Epidermal melanocyte (primary cell): ENCODE results near the gene SURF2.

ENCODE experiments used
- DNase-seq: peaks from one replicate; pipeline ENCODE4 v3.0.0; 2011; ENCODE audit warnings: low spot score; ENCODE audit not compliant: insufficient read length

The SURF2 gene

GRCh38 chr9:133335924-133336811 lies 20.2 kb upstream of the SURF2 start, which contains the start of gene SURF6:
TSS of gene SURF6 (minus strand) at chr9:133336188. CDS start at chr9:133336132, 56 bp downstream.
- peak; percentile 84 for DNase-seq

- DNase-seq, result no peak
Measured at GRCh38 chr9:133339641-133340040, 16.7 kb upstream of the SURF2 start.

GRCh38 chr9:133340256-133340655 lies 16.1 kb upstream of the SURF2 start:
- DNase-seq, result no peak

- DNase-seq, result no peak
Measured at GRCh38 chr9:133340916-133341315, 15.4 kb upstream of the SURF2 start.

GRCh38 chr9:133341369-133342068 lies 14.8 kb upstream of the SURF2 start:
- no peak for DNase-seq

GRCh38 chr9:133342069-133342406 lies 14.3 kb upstream of the SURF2 start:
- DNase-seq, result no peak

GRCh38 chr9:133342570-133342969 lies 13.8 kb upstream of the SURF2 start:
- DNase-seq, result no peak

- DNase-seq, result no peak
Measured at GRCh38 chr9:133344071-133344470, 12.3 kb upstream of the SURF2 start.

GRCh38 chr9:133344979-133345378 lies 11.4 kb upstream of the SURF2 start:
- DNase-seq, result no peak

GRCh38 chr9:133345596-133345995 lies 10.8 kb upstream of the SURF2 start:
- DNase-seq, result no peak

GRCh38 chr9:133346021-133346785 lies 10.1 kb upstream of the SURF2 start:
- no peak for DNase-seq

GRCh38 chr9:133347515-133347984 lies 8.8 kb upstream of the SURF2 start:
- DNase-seq, result no peak

- peak; percentile 98 for DNase-seq
Measured at GRCh38 chr9:133347985-133348717, 8.2 kb upstream of the SURF2 start, which contains the start of the genes MED22 and RPL7A. TSS of gene MED22 (minus strand) at chr9:133348131. CDS start at chr9:133346662, 1,469 bp downstream. TSS of gene RPL7A (plus strand) at chr9:133348218. CDS start at chr9:133348244, 26 bp downstream.

GRCh38 chr9:133348718-133349573 lies 7.4 kb upstream of the SURF2 start:
- DNase-seq, result no peak

- no peak for DNase-seq
Measured at GRCh38 chr9:133349965-133350616, 6.3 kb upstream of the SURF2 start.

GRCh38 chr9:133351526-133351907 lies 4.8 kb upstream of the SURF2 start:
- DNase-seq, result no peak

GRCh38 chr9:133351908-133352634 lies 4.3 kb upstream of the SURF2 start:
- no peak for DNase-seq

GRCh38 chr9:133352635-133353340 lies 3.6 kb upstream of the SURF2 start:
- no peak for DNase-seq
